Measurements from ENCODE around the gene KAZN.

GRCh38 chr1:14909920-14910460, 311.5 kb downstream of the KAZN start:
- TF ChIP-seq CTCF (IDR thresholded peaks at IDR 0.05; ENCODE audit: insufficient read depth, low read depth, low read length) (no peak), EZH2 (IDR thresholded peaks at IDR 0.05; ENCODE audit: insufficient read depth, low read length) (no peak)
